Ovary (tissue), 9 donors: Measurements from ENCODE around the gene FARS2. TPM values are rescaled to one million over a fixed set of nuclear protein-coding genes. Genes with fewer than 3 reads are reported as not detected.

Experiments used
- DNase-seq, 5 donors: peaks; one replicate each; pipeline ENCODE4 v3.0.0-alpha.2; 2019 to 2020
- H3K27ac ChIP-seq, 2 donors: fragments of 200-600 bp; one replicate each; pipeline versions ENCODE4 v1.5.1 to v1.8.0; 2019 to 2022
- H3K27me3 ChIP-seq: fragments of 200-600 bp; one replicate; pipeline ENCODE4 v1.8.0; 2022
- H3K36me3 ChIP-seq: fragments of 200-600 bp; sonication (generic); one replicate; pipeline ENCODE4 v1.5.1; 2019
- H3K4me1 ChIP-seq: one replicate; pipeline ENCODE4 v1.8.1; 2013; ENCODE audit warnings: mild to moderate bottlenecking, moderate library complexity; ENCODE audit not compliant: insufficient read depth
- H3K4me3 ChIP-seq: fragments of 200-600 bp; sonication (generic); one replicate; pipeline ENCODE4 v1.5.1; 2017
- H3K9me3 ChIP-seq, 2 donors: fragments of 200-600 bp in 1 of 2; sonication (generic) in 1 of 2; one replicate each; pipeline versions ENCODE4 v1.5.1 to v1.8.1; 2013 to 2019; ENCODE audit warnings: mild to moderate bottlenecking in 1 of 2, moderate library complexity in 1 of 2
- CTCF ChIP-seq, 3 donors: fragments of 450-650 bp in 2 of 3; fragments of 200-600 bp in 1 of 3; IDR thresholded peaks; one replicate each; pipeline versions ENCODE4 v1.5.1 to v1.8.0; 2016 to 2022; ENCODE audit warnings: antibody characterized with exemption in 3 of 3, mild to moderate bottlenecking in 1 of 3
- EP300 ChIP-seq: sonication (generic); formaldehyde crosslinking; IDR thresholded peaks from one replicate; pipeline ENCODE4 v1.6.1; 2017; ENCODE audit warnings: antibody characterized with exemption
- POLR2A ChIP-seq: fragments of 450-650 bp; IDR thresholded peaks from one replicate; pipeline ENCODE4 v1.6.1; 2017; ENCODE audit warnings: antibody characterized with exemption, mild to moderate bottlenecking, moderate library complexity
- WGBS, 3 donors: extraction: QIAGEN DNeasy Blood & Tissue Kit in 1 of 3; methylation state at CpG; one replicate each; pipeline versions ENCODE4 v1.1.5 to v1.1.7; 2013 to 2017; 5-methylcytosine and 5-hydroxymethylcytosine counted together
- intact Hi-C, 4 donors: fragments of 100-400 bp; cut with DNase I; formaldehyde crosslinking; loops; one replicate each; pipeline versions ENCODE4 v1.11.0 to v1.15.1; 2022 to 2023
- polyA plus RNA-seq, 2 donors: library from polyadenylated mRNA; stranded (reverse); fragments of 200-250 nt in 1 of 2; fragments of 350-450 nt in 1 of 2; fragmentation: Illumina TruSeq in 1 of 2; extraction: RNeasy Lipid Tissue Mini Kit (QIAGEN cat#74804) in 1 of 2; gene quantifications; one replicate each; pipeline ENCODE4 v1.2.3, GENCODE V29; 2013 to 2014
- total RNA-seq, 7 donors: library from RNA; depleted of rRNA in 2 of 7; stranded (reverse); fragments of >200 nt in 2 of 7; fragmentation: NEBNext Ultra II Directional in 3 of 7; extraction: Animal tissue kit (Norgen Biotek cat#: 25700) in 3 of 7; gene quantifications; one replicate each; pipeline versions ENCODE4 v1.1.0 to v1.2.4, GENCODE V29; 2016 to 2023
- donor health status: DM: no; HTN: no; CAD: no; lungs with moderate emphysema.
- donor health status: DM: no; HTN: no; CAD: no.
- donor health status: Bipolar disorder and iron deficiency.
- donor health status: DM: yes; HTN: yes; CAD: no.
- donor health status: DM: no; HTN: no; CAD: no.
- donor health status: DM: yes; HTN: yes; CAD: no.

The FARS2 gene
- total and polyA plus RNA-seq, 9 donors = 9.2 to 17.5 (median 11.0) TPM

- Histone ChIP-seq H3K36me3 (no peaks in the 10 kb centered on the region), H3K27me3 (no peaks in the 10 kb centered on the region), H3K4me1 (no peaks in the 10 kb centered on the region), H3K4me3 (no peak overlapping the region), H3K9me3 (no peaks in the 10 kb centered on the region), H3K27ac (no peak overlapping the region)
- intact Hi-C loops = no loop called here
- TF ChIP-seq POLR2A (no peak), CTCF (IDR thresholded peaks at IDR 0.05) (no peak), EP300 (no peak)
- 75 to 79% (median 78%) methylated on average over 5 of the region's 5 CpGs for WGBS, 3 donors
- DNase-seq = no peak
These were observed 161.1 kb downstream of the FARS2 start for GRCh38 chr6:5422321-5422915.

- H3K36me3 ChIP-seq = no peaks in the 10 kb centered on the region
- H3K4me1 ChIP-seq = no peaks in the 10 kb centered on the region
- H3K4me3 ChIP-seq = no peak overlapping the region
- 90 to 94% (median 92%) methylated on average over 4 of the region's 4 CpGs for WGBS, 3 donors
- H3K27me3 ChIP-seq = no peaks in the 10 kb centered on the region
- no peak for DNase-seq
- intact Hi-C loops = no loop called here
- no peaks in the 10 kb centered on the region for H3K9me3 ChIP-seq
- TF ChIP-seq EP300 = no peak
- no peak for TF ChIP-seq CTCF (IDR thresholded peaks at IDR 0.05)
- TF ChIP-seq POLR2A = no peak
- H3K27ac ChIP-seq = no peak overlapping the region
These were observed 161.9 kb downstream of the FARS2 start for GRCh38 chr6:5423251-5423650.

- Histone ChIP-seq H3K27ac (no peak overlapping the region), H3K36me3 (no peaks in the 10 kb centered on the region), H3K9me3 (no peaks in the 10 kb centered on the region), H3K4me1 (no peaks in the 10 kb centered on the region), H3K4me3 (no peak overlapping the region), H3K27me3 (no peaks in the 10 kb centered on the region)
- TF ChIP-seq EP300 (no peak), CTCF (IDR thresholded peaks at IDR 0.05) (no peak)
- 93 to 96% (median 93%) methylated on average over 6 of the region's 6 CpGs for WGBS, 3 donors
- DNase-seq = no peak
- intact Hi-C loops = no loop called here
These were observed 163.4 kb downstream of the FARS2 start for GRCh38 chr6:5424726-5425125.

GRCh38 chr6:5425267-5425666 lies 164.0 kb downstream of the FARS2 start:
- H3K9me3 ChIP-seq = no peaks in the 10 kb centered on the region
- H3K27me3 ChIP-seq = no peaks in the 10 kb centered on the region
- TF ChIP-seq POLR2A (no peak), CTCF (IDR thresholded peaks at IDR 0.05) (no peak), EP300 (no peak)
- H3K27ac ChIP-seq = no peak overlapping the region
- H3K4me1 ChIP-seq = no peaks in the 10 kb centered on the region
- 67 to 70% (median 70%) methylated on average over 7 of the region's 7 CpGs for WGBS, 3 donors
- no peak for DNase-seq
- no peak overlapping the region for H3K4me3 ChIP-seq
- intact Hi-C loops = no loop called here
- no peaks in the 10 kb centered on the region for H3K36me3 ChIP-seq
